SK-N-SH (cell line): ENCODE measurements around the gene METTL25B. TPM values are rescaled to one million over a fixed set of nuclear protein-coding genes. Genes with fewer than 3 reads are reported as not detected.

ENCODE experiments used
- CTCF ChIA-PET: fragments of 300-600, 350-600 bp; formaldehyde crosslinking; extraction: SDS; loops from one replicate; lab custom pipeline; 2021; lab: Yijun Ruan, JAX
- POLR2A ChIA-PET: fragments of 350-600 bp; sonication (Branson Sonifier 250); formaldehyde crosslinking; extraction: SDS; loops from one replicate; lab custom pipeline; 2020; ENCODE audit warnings: antibody characterized with exemption, inconsistent platforms; lab: Yijun Ruan, JAX
- DNase-seq: peaks from one replicate; pipeline ENCODE4 v3.0.0; 2012
- H2AFZ ChIP-seq: fragments of 200-600 bp; sonication (generic); 2 replicates; pipeline ENCODE4 v1.8.1; 2016; ENCODE audit warnings: antibody characterized with exemption, mild to moderate bottlenecking, low read depth
- H3F3A ChIP-seq: fragments of 200-600 bp; sonication (generic); replicated peaks from 2 replicates; pipeline ENCODE3; 2016; ENCODE audit warnings: antibody characterized with exemption, mild to moderate bottlenecking; ENCODE audit not compliant: insufficient read depth
- H3K27ac ChIP-seq, 2 experiments: fragments of 200-500 bp in 1 of 2; fragments of 200-600 bp in 1 of 2; sonication (Bioruptor generic) in 1 of 2; sonication (generic), shearing (Covaris generic) in 1 of 2; 2 replicates each; pipeline versions ENCODE4 v1.5.1 to v1.6.1; 2014 to 2016; ENCODE audit warnings: low read depth in 2 of 2, inconsistent platforms in 1 of 2, low read length in 1 of 2, mild to moderate bottlenecking in 1 of 2, mixed read lengths in 1 of 2
- H3K27me3 ChIP-seq: fragments of 200-600 bp; sonication (generic), shearing (Covaris generic); 2 replicates; pipeline ENCODE4 v1.6.1; 2016; ENCODE audit warnings: mixed run types; ENCODE audit not compliant: insufficient read depth
- H3K36me3 ChIP-seq, 2 experiments: fragments of 200-500 bp in 1 of 2; fragments of 200-600 bp in 1 of 2; sonication (Bioruptor generic) in 1 of 2; sonication (generic) in 1 of 2; replicated peaks in 1 of 2; 2 replicates each; pipeline versions ENCODE3 to v1.5.1; 2014 to 2016; ENCODE audit warnings: low read length in 1 of 2, mild to moderate bottlenecking in 1 of 2; ENCODE audit not compliant: insufficient read depth in 2 of 2, control insufficient read depth in 1 of 2
- H3K4me1 ChIP-seq, 2 experiments: fragments of 200-500 bp in 1 of 2; fragments of 200-600 bp in 1 of 2; sonication (Bioruptor generic) in 1 of 2; sonication (generic), shearing (Covaris generic) in 1 of 2; 2 replicates each; pipeline versions ENCODE4 v1.5.1 to v1.6.1; 2014 to 2016; ENCODE audit warnings: low read depth in 1 of 2, low read length in 1 of 2, mixed run types in 1 of 2; ENCODE audit not compliant: insufficient read depth in 2 of 2, control insufficient read depth in 1 of 2
- H3K4me2 ChIP-seq: fragments of 200-600 bp; sonication (generic), shearing (Covaris generic); 2 replicates; pipeline ENCODE4 v1.6.1; 2017; ENCODE audit warnings: mixed run types
- H3K4me3 ChIP-seq, 2 experiments: fragments of 200-500 bp in 1 of 2; fragments of 200-600 bp in 1 of 2; sonication (Bioruptor generic) in 1 of 2; sonication (generic), shearing (Covaris generic) in 1 of 2; 2 replicates each; pipeline versions ENCODE4 v1.5.1 to v1.8.1; 2014 to 2016; ENCODE audit warnings: low read depth in 2 of 2, inconsistent platforms in 1 of 2, low read length in 1 of 2, mild to moderate bottlenecking in 1 of 2, mixed read lengths in 1 of 2, moderate library complexity in 1 of 2
- H3K79me2 ChIP-seq: fragments of 200-600 bp; sonication (generic); 2 replicates; pipeline ENCODE4 v1.8.1; 2017; ENCODE audit warnings: mild to moderate bottlenecking; ENCODE audit not compliant: insufficient read depth
- H3K9ac ChIP-seq: fragments of 200-600 bp; sonication (generic); 2 replicates; pipeline ENCODE4 v1.6.1; 2017; ENCODE audit warnings: mixed run types
- H3K9me2 ChIP-seq: fragments of 200-600 bp; sonication (generic); 2 replicates; pipeline ENCODE4 v1.6.1; 2017; ENCODE audit warnings: mixed run types
- H3K9me3 ChIP-seq: fragments of 200-600 bp; sonication (generic); 2 replicates; pipeline ENCODE4 v1.6.1; 2017; ENCODE audit warnings: mixed run types, mild to moderate bottlenecking, moderate library complexity
- H4K20me1 ChIP-seq: fragments of 200-600 bp; sonication (generic); 2 replicates; pipeline ENCODE4 v1.6.1; 2017; ENCODE audit warnings: mild to moderate bottlenecking, mixed run types; ENCODE audit not compliant: insufficient read depth
- ELF1 ChIP-seq: IDR thresholded peaks from 2 replicates; pipeline ENCODE4 v1.4.0; 2012
- FOSL2 ChIP-seq: IDR thresholded peaks from 2 replicates; pipeline ENCODE4 v1.4.0; 2012; ENCODE audit warnings: low read depth, mild to moderate bottlenecking, moderate library complexity, borderline replicate concordance
- JUND ChIP-seq: IDR thresholded peaks from 2 replicates; pipeline ENCODE4 v1.4.0; 2012
- MXI1 ChIP-seq: IDR thresholded peaks from 2 replicates; pipeline ENCODE4 v1.6.1; 2012; ENCODE audit warnings: mild to moderate bottlenecking, low read depth, low read length, improper control_type of control experiment
- NFIC ChIP-seq: IDR thresholded peaks from 2 replicates; pipeline ENCODE4 v1.4.0; 2012; ENCODE audit warnings: borderline replicate concordance
- RAD21 ChIP-seq: IDR thresholded peaks from 2 replicates; pipeline ENCODE4 v1.6.1; 2012; ENCODE audit warnings: mild to moderate bottlenecking, low read length
- RXRA ChIP-seq: IDR thresholded peaks from 2 replicates; pipeline ENCODE4 v1.4.0; 2012; ENCODE audit warnings: low read depth, mild to moderate bottlenecking, borderline replicate concordance
- SMC3 ChIP-seq: IDR thresholded peaks from 2 replicates; pipeline ENCODE4 v1.6.1; 2012; ENCODE audit warnings: low read depth, low read length, improper control_type of control experiment
- TCF12 ChIP-seq: IDR thresholded peaks from 2 replicates; pipeline ENCODE4 v1.4.0; 2012
- YY1 ChIP-seq: IDR thresholded peaks from 2 replicates; pipeline ENCODE4 v1.4.0; 2012; ENCODE audit warnings: low read depth, mild to moderate bottlenecking
- ZBTB33 ChIP-seq: IDR thresholded peaks from 2 replicates; pipeline ENCODE4 v1.4.0; 2012; ENCODE audit warnings: low read depth, borderline replicate concordance
- WGBS: methylation state at CpG from one replicate; pipeline ENCODE4 v1.1.6; 2017; ENCODE audit warnings: low lambda C conversion rate; 5-methylcytosine and 5-hydroxymethylcytosine counted together
- polyA plus RNA-seq, 3 experiments: library from polyadenylated mRNA; depleted of rRNA; stranded (reverse); fragments of >200 nt; gene quantifications; 2 replicates each; pipeline ENCODE4 v1.2.3, GENCODE V29; 2012
- TF ChIP-seq, protein P1 (sequence below): IDR thresholded peaks from 2 replicates; pipeline ENCODE4 v1.4.0; 2012; ENCODE audit warnings: low read depth
- TF ChIP-seq, protein P2 (sequence below): fragments of 150-350 bp; IDR thresholded peaks from 2 replicates; pipeline ENCODE4 v1.6.1; 2017; ENCODE audit warnings: antibody characterized with exemption, low read length, low read depth, borderline replicate concordance
- TF ChIP-seq, protein P3 (sequence below): fragments of 200-600 bp; sonication (generic); IDR thresholded peaks from 2 replicates; pipeline ENCODE4 v1.6.1; 2017; ENCODE audit warnings: antibody characterized with exemption, mild to moderate bottlenecking, moderate library complexity

The METTL25B gene
- polyA plus RNA-seq, 1 of the 3 experiments (the other 2 are of a cell fraction): 20.1 TPM

- ChIA-PET CTCF (interaction anchor here (1.3 to 45.5 kb wide), 4 partner anchors 8 to 156 kb away, joined by 3 to 2702 read pairs (median 1353); partner anchors contain the start of genes CRABP2, ISG20L2, METTL25B and NES), POLR2A (interaction anchor here (1.6 to 5.3 kb wide), 3 partner anchors 9 to 27 kb away, joined by 5 to 57 read pairs (median 6); partner anchors contain the start of gene NES)
- Histone ChIP-seq H3K4me2 (peak overlapping the region; percentile 89; the same call in 1 of the 2 replicates), H2AFZ (no peak overlapping the region), H3K9ac (no peak overlapping the region), H3K9me3 (no peaks in the 10 kb centered on the region), H3K4me3 (peak overlapping the region in 1 of 2 experiments; percentile 54; a peak in 2 of 4 replicates), H3K79me2 (no peaks in the 10 kb centered on the region), H4K20me1 (no peaks in the 10 kb centered on the region), H3K9me2 (no peaks in the 10 kb centered on the region), H3K36me3 (peaks cover 0 to 18% of the 10 kb centered on the region in 2 experiments), H3K27ac (peak overlapping the region in 1 of 2 experiments; percentile 98; a peak in 2 of 4 replicates), H3F3A (peaks cover 20% of the 10 kb centered on the region), H3K4me1 (peaks cover 52 to 75% of the 10 kb centered on the region in 2 experiments), H3K27me3 (no peaks in the 10 kb centered on the region)
- TF ChIP-seq ZBTB33: no peak
- TF ChIP-seq, protein P1, sequence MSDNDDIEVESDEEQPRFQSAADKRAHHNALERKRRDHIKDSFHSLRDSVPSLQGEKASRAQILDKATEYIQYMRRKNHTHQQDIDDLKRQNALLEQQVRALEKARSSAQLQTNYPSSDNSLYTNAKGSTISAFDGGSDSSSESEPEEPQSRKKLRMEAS: 0 out of 2 replicates have a peak, but pooled peaks have one; percentile 26
- TF ChIP-seq FOSL2: no peak
- no peak for TF ChIP-seq SMC3
- peak; percentile 58; the same call in 1 of the 2 replicates for TF ChIP-seq MXI1
- no peak for TF ChIP-seq JUND
- no peak for TF ChIP-seq YY1
- TF ChIP-seq, protein P2, sequence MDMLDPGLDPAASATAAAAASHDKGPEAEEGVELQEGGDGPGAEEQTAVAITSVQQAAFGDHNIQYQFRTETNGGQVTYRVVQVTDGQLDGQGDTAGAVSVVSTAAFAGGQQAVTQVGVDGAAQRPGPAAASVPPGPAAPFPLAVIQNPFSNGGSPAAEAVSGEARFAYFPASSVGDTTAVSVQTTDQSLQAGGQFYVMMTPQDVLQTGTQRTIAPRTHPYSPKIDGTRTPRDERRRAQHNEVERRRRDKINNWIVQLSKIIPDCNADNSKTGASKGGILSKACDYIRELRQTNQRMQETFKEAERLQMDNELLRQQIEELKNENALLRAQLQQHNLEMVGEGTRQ: no peak
- TF ChIP-seq ELF1: no peak
- peak; percentile 49 for TF ChIP-seq TCF12
- TF ChIP-seq RXRA: no peak
- TF ChIP-seq NFIC: no peak
- TF ChIP-seq RAD21: peak; percentile 13; the same call in 1 of the 2 replicates
- TF ChIP-seq, protein P3, sequence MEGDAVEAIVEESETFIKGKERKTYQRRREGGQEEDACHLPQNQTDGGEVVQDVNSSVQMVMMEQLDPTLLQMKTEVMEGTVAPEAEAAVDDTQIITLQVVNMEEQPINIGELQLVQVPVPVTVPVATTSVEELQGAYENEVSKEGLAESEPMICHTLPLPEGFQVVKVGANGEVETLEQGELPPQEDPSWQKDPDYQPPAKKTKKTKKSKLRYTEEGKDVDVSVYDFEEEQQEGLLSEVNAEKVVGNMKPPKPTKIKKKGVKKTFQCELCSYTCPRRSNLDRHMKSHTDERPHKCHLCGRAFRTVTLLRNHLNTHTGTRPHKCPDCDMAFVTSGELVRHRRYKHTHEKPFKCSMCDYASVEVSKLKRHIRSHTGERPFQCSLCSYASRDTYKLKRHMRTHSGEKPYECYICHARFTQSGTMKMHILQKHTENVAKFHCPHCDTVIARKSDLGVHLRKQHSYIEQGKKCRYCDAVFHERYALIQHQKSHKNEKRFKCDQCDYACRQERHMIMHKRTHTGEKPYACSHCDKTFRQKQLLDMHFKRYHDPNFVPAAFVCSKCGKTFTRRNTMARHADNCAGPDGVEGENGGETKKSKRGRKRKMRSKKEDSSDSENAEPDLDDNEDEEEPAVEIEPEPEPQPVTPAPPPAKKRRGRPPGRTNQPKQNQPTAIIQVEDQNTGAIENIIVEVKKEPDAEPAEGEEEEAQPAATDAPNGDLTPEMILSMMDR: 0 out of 2 replicates have a peak, but pooled peaks have one; percentile 17
- DNase-seq: peak; percentile 72
- 32% methylated on average over 4 of the region's 4 CpGs for WGBS
Observed at GRCh38 chr1:156703741-156704140, 24.5 kb upstream of the METTL25B start.
